Naive thymus-derived CD4-positive, alpha-beta T cell (primary cell): Measurements from ENCODE around the gene FARP1. TPM values are rescaled to one million over a fixed set of nuclear protein-coding genes. Genes with fewer than 3 reads are reported as not detected.

ENCODE experiments used
- ATAC-seq: fragments of 150-1000 bp; cut with Tn5 transposase; 2 replicates; pipeline ENCODE4 v1.10.0; 2021; ENCODE audit warnings: mild to moderate bottlenecking, moderate library complexity
- CTCF ChIA-PET: fragments of 350-600 bp; sonication (Branson Sonifier 250); formaldehyde crosslinking; loops from one replicate; lab custom pipeline; 2021; ENCODE audit warnings: antibody characterized with exemption; lab: Charles Lee
- POLR2A ChIA-PET: fragments of 350-600 bp; sonication (Branson Sonifier 250); formaldehyde crosslinking; loops from one replicate; lab custom pipeline; 2021; ENCODE audit warnings: antibody characterized with exemption, inconsistent platforms; lab: Charles Lee
- DNase-seq, 9 donors: peaks; one replicate each; pipeline versions ENCODE4 v3.0.0 to v3.0.0-alpha.2; 2020 to 2022; ENCODE audit warnings: mixed read lengths in 1 of 9
- H3K27ac ChIP-seq: one replicate; pipeline ENCODE4 v1.7.0; 2013; ENCODE audit warnings: mild to moderate bottlenecking, low read depth, low read length, moderate library complexity
- H3K27me3 ChIP-seq, 2 donors: one replicate each; pipeline ENCODE4 v1.7.0; 2013; ENCODE audit warnings: low read length in 2 of 2, mild to moderate bottlenecking in 2 of 2, moderate library complexity in 2 of 2; ENCODE audit not compliant: control insufficient read depth in 2 of 2, insufficient read depth in 2 of 2
- H3K36me3 ChIP-seq, 3 experiments: 1 replicate in 2 of 3; 2 replicates in 1 of 3; pipeline ENCODE4 v1.7.0; 2013; ENCODE audit warnings: low read length in 3 of 3, mild to moderate bottlenecking in 3 of 3, moderate library complexity in 1 of 3; ENCODE audit not compliant: insufficient read depth in 3 of 3, control insufficient read depth in 2 of 3
- H3K4me1 ChIP-seq, 2 donors: one replicate each; pipeline ENCODE4 v1.7.0; 2013; ENCODE audit warnings: low read length in 2 of 2, mild to moderate bottlenecking in 2 of 2, moderate library complexity in 1 of 2; ENCODE audit not compliant: control insufficient read depth in 2 of 2, insufficient read depth in 2 of 2
- H3K4me3 ChIP-seq: 2 replicates; pipeline ENCODE4 v1.7.0; 2013; ENCODE audit warnings: mild to moderate bottlenecking, low read length
- H3K9me3 ChIP-seq, 3 experiments: 1 replicate in 2 of 3; 2 replicates in 1 of 3; pipeline ENCODE4 v1.7.0; 2013; ENCODE audit warnings: low read length in 3 of 3; ENCODE audit not compliant: control insufficient read depth in 2 of 3
- H3K27ac Mint-ChIP-seq, 9 donors: one replicate each; pipeline ENCODE4 v1.8.0; 2020 to 2022; ENCODE audit warnings: mixed read lengths in 9 of 9, mild to moderate bottlenecking in 8 of 9, moderate library complexity in 5 of 9, inconsistent platforms in 2 of 9
- H3K27me3 Mint-ChIP-seq, 5 donors: one replicate each; pipeline ENCODE4 v1.8.0; 2021 to 2022; ENCODE audit warnings: mixed read lengths in 5 of 5, mild to moderate bottlenecking in 1 of 5
- H3K36me3 Mint-ChIP-seq, 5 donors: one replicate each; pipeline ENCODE4 v1.8.0; 2020 to 2022; ENCODE audit warnings: mixed read lengths in 5 of 5, mild to moderate bottlenecking in 3 of 5, inconsistent platforms in 1 of 5
- H3K4me1 Mint-ChIP-seq, 7 donors: one replicate each; pipeline ENCODE4 v1.8.0; 2020 to 2022; ENCODE audit warnings: mixed read lengths in 7 of 7, mild to moderate bottlenecking in 3 of 7, inconsistent platforms in 1 of 7
- H3K4me3 Mint-ChIP-seq, 10 donors: one replicate each; pipeline ENCODE4 v1.8.0; 2020 to 2022; ENCODE audit warnings: mild to moderate bottlenecking in 10 of 10, mixed read lengths in 10 of 10, moderate library complexity in 6 of 10, inconsistent platforms in 2 of 10
- H3K9me3 Mint-ChIP-seq, 11 donors: one replicate each; pipeline ENCODE4 v1.8.0; 2020 to 2022; ENCODE audit warnings: mixed read lengths in 11 of 11, mild to moderate bottlenecking in 4 of 11, inconsistent platforms in 1 of 11, moderate library complexity in 1 of 11
- intact Hi-C, 2 donors: fragments of 100-400 bp; cut with micrococcal nuclease; formaldehyde crosslinking; loops; one replicate each; pipeline ENCODE4 v1.15.1; 2023
- polyA plus RNA-seq, 2 donors: library from polyadenylated mRNA; unstranded; fragments of 300-500 nt; fragmentation: Illumina TruSeq; gene quantifications; one replicate each; pipeline ENCODE4 v1.2.3, GENCODE V29; 2021
- total RNA-seq, 6 experiments: library from RNA in 5 of 6; stranded (reverse) in 5 of 6; gene quantifications; 1 replicate in 5 of 6; 2 replicates in 1 of 6; pipeline ENCODE4 v1.2.3 and lab custom pipeline; 2021 to 2026

The FARP1 gene
- total and polyA plus RNA-seq, 7 experiments from 2014 or later: 0.19 to 1.1 (median 0.60) TPM

DNA sequence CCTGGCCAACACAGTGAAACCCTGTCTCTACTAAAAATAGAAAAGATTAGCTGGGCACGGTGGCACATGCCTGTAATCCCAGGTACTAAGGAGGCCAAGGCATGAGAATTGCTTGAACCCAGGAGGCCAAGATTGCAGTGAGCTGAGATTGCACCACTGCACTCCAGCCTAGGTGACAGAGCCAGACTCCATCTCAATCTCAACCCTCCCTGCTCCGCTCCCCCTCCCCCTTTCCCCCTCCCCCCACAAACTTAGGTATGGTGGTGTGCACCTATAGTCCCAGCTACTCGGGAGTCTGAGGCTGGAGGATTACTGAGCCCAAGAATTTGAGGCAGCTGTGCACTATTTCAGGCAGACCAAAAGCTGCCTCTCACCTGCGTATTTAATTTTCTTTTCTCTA lies 55.8 kb downstream of the FARP1 start:
- DNase-seq: no peak
- Histone ChIP-seq H3K27me3 (no peaks in the 10 kb centered on the region), H3K4me1 (no peaks in the 10 kb centered on the region), H3K9me3 (no peaks in the 10 kb centered on the region), H3K27ac (no peak overlapping the region), H3K4me3 (no peak overlapping the region), H3K36me3 (no peaks in the 10 kb centered on the region)
- Mint-ChIP-seq H3K4me1 (no peaks in the 10 kb centered on the region), H3K9me3 (peaks cover 0 to 5% (median 0%) of the 10 kb centered on the region in 11 donors), H3K36me3 (no peaks in the 10 kb centered on the region), H3K4me3 (no peak overlapping the region), H3K27me3 (peaks cover 0 to 20% (median 9%) of the 10 kb centered on the region in 5 donors), H3K27ac (no peak overlapping the region)
- no peak for ATAC-seq
- intact Hi-C loops: no loop called here
- ChIA-PET CTCF (no interaction called here), POLR2A (no interaction called here)

DNA sequence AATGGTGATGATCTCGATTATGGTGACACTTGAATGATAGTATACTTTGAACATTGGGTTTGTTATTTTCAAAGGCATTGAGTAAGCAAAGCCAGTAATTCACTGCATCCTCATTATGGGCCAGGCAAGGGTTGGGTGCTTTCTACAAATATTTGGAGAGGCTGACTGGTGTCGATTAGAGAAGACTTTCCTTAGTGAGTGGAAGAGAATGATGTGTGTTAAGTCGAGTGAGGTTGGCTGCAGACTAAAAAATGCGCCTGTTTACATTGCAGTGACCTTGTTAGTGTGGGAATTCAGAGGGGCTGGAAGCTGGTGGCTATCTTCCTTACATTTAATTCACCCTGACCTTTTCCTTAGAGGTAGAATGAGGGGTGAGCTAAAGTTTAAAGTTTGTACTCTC lies 56.6 kb downstream of the FARP1 start:
- H3K9me3 Mint-ChIP-seq: peaks cover 0 to 5% (median 0%) of the 10 kb centered on the region in 11 donors
- H3K4me1 ChIP-seq: no peaks in the 10 kb centered on the region
- H3K4me3 ChIP-seq: no peak overlapping the region
- H3K27ac ChIP-seq: no peak overlapping the region
- no peaks in the 10 kb centered on the region for H3K9me3 ChIP-seq
- POLR2A ChIA-PET: no interaction called here
- CTCF ChIA-PET: no interaction called here
- ATAC-seq: no peak
- no peaks in the 10 kb centered on the region for H3K4me1 Mint-ChIP-seq
- no peaks in the 10 kb centered on the region for H3K27me3 ChIP-seq
- H3K36me3 Mint-ChIP-seq: no peaks in the 10 kb centered on the region
- intact Hi-C loops: no loop called here
- no peak overlapping the region for H3K4me3 Mint-ChIP-seq
- H3K27ac Mint-ChIP-seq: no peak overlapping the region
- H3K36me3 ChIP-seq: no peaks in the 10 kb centered on the region
- peaks cover 0 to 20% (median 9%) of the 10 kb centered on the region in 5 donors for H3K27me3 Mint-ChIP-seq
- no peak for DNase-seq

DNA sequence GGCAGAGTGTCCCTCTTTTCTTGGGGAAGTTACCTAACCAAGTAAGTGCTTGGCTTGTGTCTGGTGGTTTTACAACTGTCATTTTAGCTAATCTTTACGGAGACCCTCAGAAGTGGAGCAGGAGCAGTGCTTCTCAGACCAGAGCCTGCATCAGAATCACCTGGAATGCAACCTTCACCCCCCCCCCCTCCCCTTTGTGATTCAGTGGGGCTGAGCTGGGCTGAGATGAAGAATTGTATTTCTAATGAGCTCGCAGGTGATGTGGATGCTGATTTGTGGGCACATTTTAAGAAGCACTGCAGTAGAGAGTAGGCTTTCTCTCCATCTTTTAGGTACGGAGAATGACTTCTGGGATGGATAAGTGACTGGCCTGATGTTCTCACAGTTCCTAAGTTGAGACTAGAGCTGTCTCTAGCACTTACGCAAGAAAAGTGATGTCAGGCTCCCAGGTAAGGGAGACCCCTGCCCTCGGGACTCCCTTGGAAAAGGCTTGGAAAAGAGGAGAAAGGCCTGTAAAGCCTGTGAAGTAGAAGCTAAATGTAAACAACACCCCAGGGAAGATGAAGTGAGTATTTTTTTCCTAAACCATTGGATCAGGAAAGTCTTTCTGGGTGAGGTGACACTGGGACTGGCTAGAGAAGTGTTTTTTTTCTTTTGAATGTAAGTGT lies 57.5 kb downstream of the FARP1 start:
- H3K36me3 Mint-ChIP-seq: no peaks in the 10 kb centered on the region
- no peak overlapping the region for H3K4me3 Mint-ChIP-seq
- peaks cover 0 to 9% (median 2%) of the 10 kb centered on the region in 11 donors for H3K9me3 Mint-ChIP-seq
- no peaks in the 10 kb centered on the region for H3K27me3 ChIP-seq
- H3K4me1 ChIP-seq: no peaks in the 10 kb centered on the region
- H3K27ac ChIP-seq: no peak overlapping the region
- H3K4me1 Mint-ChIP-seq: no peaks in the 10 kb centered on the region
- DNase-seq (no peak), ATAC-seq (no peak)
- POLR2A ChIA-PET: no interaction called here
- CTCF ChIA-PET: no interaction called here
- peaks cover 0 to 25% (median 4%) of the 10 kb centered on the region in 5 donors for H3K27me3 Mint-ChIP-seq
- intact Hi-C loops: no loop called here
- no peak overlapping the region for H3K4me3 ChIP-seq
- no peaks in the 10 kb centered on the region for H3K36me3 ChIP-seq
- no peaks in the 10 kb centered on the region for H3K9me3 ChIP-seq
- H3K27ac Mint-ChIP-seq: no peak overlapping the region

DNA sequence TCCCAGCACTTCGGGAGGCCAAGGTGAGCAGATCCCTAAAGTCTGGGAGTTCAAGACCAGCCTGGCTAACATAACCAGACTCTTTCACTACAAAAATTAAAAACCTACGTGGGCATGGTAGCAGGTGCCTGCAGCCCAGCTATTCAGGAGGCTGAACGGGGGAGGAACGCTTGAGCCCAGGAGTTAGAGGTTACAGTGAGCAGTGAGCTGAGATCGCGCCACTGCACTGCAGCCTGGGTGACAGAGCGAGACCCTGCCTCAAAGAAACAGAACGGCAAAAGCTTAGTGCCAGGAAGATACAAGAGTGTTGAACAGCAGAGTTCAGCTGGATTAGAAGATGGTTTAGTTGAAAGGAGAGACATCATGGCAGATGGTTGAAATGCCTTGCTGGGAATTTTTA lies 58.3 kb downstream of the FARP1 start:
- Histone ChIP-seq H3K9me3 (peaks cover 0 to 4% (median 0%) of the 10 kb centered on the region in 3 experiments), H3K4me3 (no peak overlapping the region), H3K27ac (no peak overlapping the region), H3K4me1 (no peaks in the 10 kb centered on the region), H3K27me3 (no peaks in the 10 kb centered on the region), H3K36me3 (no peaks in the 10 kb centered on the region)
- Mint-ChIP-seq H3K27me3 (peaks cover 0 to 32% (median 8%) of the 10 kb centered on the region in 5 donors), H3K27ac (peak overlapping the region in 1 of 9 donors; percentile 30), H3K4me3 (no peak overlapping the region), H3K9me3 (peaks cover 2 to 17% (median 7%) of the 10 kb centered on the region in 11 donors), H3K36me3 (peaks cover 0 to 4% (median 0%) of the 10 kb centered on the region in 5 donors), H3K4me1 (no peaks in the 10 kb centered on the region)
- DNase-seq (no peak), ATAC-seq (no peak)
- intact Hi-C loops: no loop called here
- ChIA-PET POLR2A (no interaction called here), CTCF (no interaction called here)

DNA sequence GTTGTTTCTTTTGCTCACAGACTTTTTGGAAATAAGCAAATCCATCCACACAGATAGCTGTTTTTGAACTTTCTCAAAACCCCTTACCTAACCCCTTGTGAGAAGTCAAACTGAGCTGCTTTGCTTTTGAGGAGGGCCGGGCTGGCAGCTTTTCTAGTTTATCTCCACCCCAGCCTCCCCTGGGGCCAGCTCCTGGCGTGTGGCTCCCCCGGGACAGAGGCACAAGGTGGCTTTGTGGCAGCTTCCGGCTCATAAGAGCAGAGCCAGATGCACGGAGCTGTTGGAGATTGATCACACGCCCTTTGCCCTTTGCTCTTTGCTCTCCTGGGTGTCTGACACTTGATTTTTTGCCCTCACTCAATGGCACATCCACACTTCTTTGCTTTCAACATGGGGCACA lies 59.1 kb downstream of the FARP1 start:
- POLR2A ChIA-PET: no interaction called here
- no peaks in the 10 kb centered on the region for H3K4me1 Mint-ChIP-seq
- CTCF ChIA-PET: no interaction called here
- H3K4me3 Mint-ChIP-seq: no peak overlapping the region
- peaks cover 2 to 23% (median 12%) of the 10 kb centered on the region in 11 donors for H3K9me3 Mint-ChIP-seq
- peaks cover 0 to 38% (median 16%) of the 10 kb centered on the region in 5 donors for H3K27me3 Mint-ChIP-seq
- no peak for DNase-seq
- Histone ChIP-seq H3K36me3 (no peaks in the 10 kb centered on the region), H3K27ac (no peak overlapping the region), H3K4me3 (no peak overlapping the region), H3K4me1 (no peaks in the 10 kb centered on the region), H3K27me3 (no peaks in the 10 kb centered on the region), H3K9me3 (peaks cover 0 to 6% (median 0%) of the 10 kb centered on the region in 3 experiments)
- peaks cover 0 to 4% (median 0%) of the 10 kb centered on the region in 5 donors for H3K36me3 Mint-ChIP-seq
- ATAC-seq: no peak
- no peak overlapping the region for H3K27ac Mint-ChIP-seq
- intact Hi-C loops: no loop called here

DNA sequence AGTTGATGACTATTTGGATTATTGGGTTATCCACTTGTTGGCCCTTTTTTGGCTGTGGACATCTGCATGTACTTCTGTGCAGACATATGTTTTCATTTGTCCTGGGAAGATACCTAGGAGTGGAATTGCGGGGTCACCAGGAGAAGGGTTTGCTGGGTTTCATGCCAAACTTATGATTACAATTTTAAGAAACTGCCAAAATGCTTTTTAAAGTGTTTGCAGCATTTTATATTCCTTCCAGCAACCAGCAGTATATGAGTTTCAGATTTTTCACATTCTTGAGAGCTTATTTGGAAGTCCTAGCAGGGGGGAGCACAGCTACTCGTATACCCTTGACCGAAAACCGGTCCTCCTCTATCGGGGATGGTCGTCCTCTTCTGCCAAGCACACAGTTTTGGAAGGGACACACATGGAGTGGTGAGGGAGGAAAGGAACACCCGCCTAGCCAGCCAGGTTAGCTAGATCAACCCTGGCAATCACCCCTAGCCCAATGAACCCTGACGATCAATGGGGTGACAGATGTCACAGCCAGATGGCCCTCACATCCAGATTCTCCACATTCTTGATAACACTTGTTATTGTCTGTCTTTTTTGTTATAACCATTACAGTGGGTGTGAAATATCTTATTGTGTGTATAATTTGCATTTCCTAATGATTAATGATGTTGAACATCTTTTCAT lies 60.9 kb downstream of the FARP1 start:
- H3K27ac ChIP-seq: no peak overlapping the region
- Mint-ChIP-seq H3K9me3 (peaks cover 2 to 31% (median 13%) of the 10 kb centered on the region in 11 donors), H3K4me3 (no peak overlapping the region), H3K4me1 (no peaks in the 10 kb centered on the region), H3K36me3 (peaks cover 0 to 4% (median 0%) of the 10 kb centered on the region in 5 donors), H3K27ac (no peak overlapping the region), H3K27me3 (peaks cover 0 to 42% (median 20%) of the 10 kb centered on the region in 5 donors)
- POLR2A ChIA-PET: no interaction called here
- ATAC-seq (no peak), DNase-seq (no peak)
- no peaks in the 10 kb centered on the region for H3K27me3 ChIP-seq
- intact Hi-C loops: no loop called here
- no peak overlapping the region for H3K4me3 ChIP-seq
- no peaks in the 10 kb centered on the region for H3K36me3 ChIP-seq
- peaks cover 0 to 6% (median 0%) of the 10 kb centered on the region in 3 experiments for H3K9me3 ChIP-seq
- no peaks in the 10 kb centered on the region for H3K4me1 ChIP-seq
- CTCF ChIA-PET: no interaction called here
